K562 (cell line): Measurements from ENCODE around the gene KRTAP10-9. TPM values are rescaled to one million over a fixed set of nuclear protein-coding genes. Genes with fewer than 3 reads are reported as not detected.
A peak's percentile ranks its signal among the peaks of the same experiment; 100 is the strongest.

ENCODE experiments used
- ATAC-seq: fragments of 200-7000 bp; cut with Tn5 transposase; 3 replicates; pipeline ENCODE4 v1.9.1; 2020; ENCODE audit warnings: moderate library complexity
- BruUV-seq: library from RNA; stranded (reverse); fragments of 400-500 nt; replicated peaks from 2 replicates; lab custom pipeline; 2021; lab: Mats Ljungman, UMichigan
- CTCF ChIA-PET: fragments of 300-600 bp; formaldehyde crosslinking; extraction: SDS; loops from one replicate; lab custom pipeline; 2021; ENCODE audit warnings: low intra/inter-chr PET ratio; lab: Yijun Ruan, JAX
- POLR2A ChIA-PET: fragments of 300-600, 350-650 bp; sonication (Branson Sonifier 250); formaldehyde crosslinking; extraction: SDS; loops from one replicate; lab custom pipeline; 2021; ENCODE audit warnings: antibody characterized with exemption, inconsistent platforms; lab: Yijun Ruan, JAX
- DNase-seq, 4 experiments: peaks; one replicate each; pipeline versions ENCODE4 v3.0.0 to v3.0.0-alpha.2; 2011 to 2018; ENCODE audit warnings: low spot score in 3 of 4, mixed read lengths in 3 of 4; ENCODE audit errors: extremely low read depth in 1 of 4
- FAIRE-seq: peaks from 2 replicates; lab custom pipeline; 2011; peaks lifted over from hg19 to GRCh38; lab: Jason Lieb, UNC
- H2AFZ ChIP-seq: 2 replicates; pipeline ENCODE4 v1.6.0; 2011; ENCODE audit warnings: low read depth, low read length, control low read depth, inconsistent platforms
- H3K27ac ChIP-seq: fragments of 200-600 bp; 3 replicates; pipeline ENCODE4 v1.8.0; 2011; ENCODE audit warnings: low read depth, mild to moderate bottlenecking, control low read depth, inconsistent platforms, low read length, moderate library complexity, mixed read lengths; ENCODE audit errors: extremely low read depth
- H3K27me3 ChIP-seq, 2 experiments: fragments of 300-600 bp in 1 of 2; 2 replicates in 1 of 2; 3 replicates in 1 of 2; pipeline versions ENCODE4 v1.6.0 to v1.8.0; 2011; ENCODE audit warnings: inconsistent platforms in 2 of 2, low read length in 2 of 2, mild to moderate bottlenecking in 1 of 2, mixed read lengths in 1 of 2, moderate library complexity in 1 of 2; ENCODE audit not compliant: control insufficient read depth in 2 of 2, insufficient read depth in 2 of 2
- H3K36me3 ChIP-seq: fragments of 300-600 bp; 3 replicates; pipeline ENCODE4 v1.8.0; 2011; ENCODE audit warnings: mild to moderate bottlenecking, low read length, inconsistent platforms; ENCODE audit not compliant: control insufficient read depth, insufficient read depth
- H3K4me1 ChIP-seq, 2 experiments: fragments of 200-600 bp in 1 of 2; replicated peaks in 1 of 2; 2 replicates in 1 of 2; 3 replicates in 1 of 2; pipeline versions ENCODE4 v1.5.1 to v1.8.0; 2011; ENCODE audit warnings: inconsistent platforms in 2 of 2, low read length in 2 of 2, mild to moderate bottlenecking in 1 of 2, mixed read lengths in 1 of 2, moderate library complexity in 1 of 2; ENCODE audit not compliant: control insufficient read depth in 2 of 2, insufficient read depth in 2 of 2
- H3K4me2 ChIP-seq: 2 replicates; pipeline ENCODE4 v1.6.1; 2011; ENCODE audit warnings: low read length, control low read depth, inconsistent platforms, mixed read lengths; ENCODE audit not compliant: insufficient read depth
- H3K4me3 ChIP-seq: fragments of 200-600 bp; sonication (generic), shearing (Covaris generic); 2 replicates; pipeline ENCODE4 v1.5.1; 2016; ENCODE audit warnings: control low read depth, inconsistent platforms
- H3K79me2 ChIP-seq: fragments of 200-600 bp; 3 replicates; pipeline ENCODE4 v1.8.0; 2011; ENCODE audit warnings: low read length, inconsistent platforms; ENCODE audit not compliant: control insufficient read depth, insufficient read depth
- H3K9ac ChIP-seq, 2 experiments: 2 replicates each; pipeline versions ENCODE4 v1.6.0 to v1.6.1; 2011; ENCODE audit warnings: low read depth in 2 of 2, low read length in 2 of 2, control low read depth in 1 of 2, inconsistent platforms in 1 of 2, mild to moderate bottlenecking in 1 of 2, mixed read lengths in 1 of 2; ENCODE audit not compliant: insufficient read depth in 1 of 2
- H3K9me1 ChIP-seq: one replicate; pipeline ENCODE4 v1.6.0; 2011; ENCODE audit warnings: inconsistent platforms, mild to moderate bottlenecking, low read length, moderate library complexity; ENCODE audit not compliant: control insufficient read depth, insufficient read depth
- H3K9me3 ChIP-seq: replicated peaks from 2 replicates; pipeline ENCODE4 v1.5.1; 2011; ENCODE audit warnings: low read depth, low read length, inconsistent platforms; ENCODE audit not compliant: control insufficient read depth, insufficient read depth
- H4K20me1 ChIP-seq: replicated peaks from 2 replicates; pipeline ENCODE4 v1.6.1; 2011; ENCODE audit warnings: low read length, inconsistent platforms, mixed read lengths; ENCODE audit not compliant: control insufficient read depth, insufficient read depth
- BHLHE40 ChIP-seq: IDR thresholded peaks from 2 replicates; pipeline ENCODE4 v1.6.1; 2011; ENCODE audit warnings: low read length, improper control_type of control experiment
- DACH1 ChIP-seq: fragments of 450-650 bp; IDR thresholded peaks from 2 replicates; pipeline ENCODE4 v1.6.1; 2018; ENCODE audit not compliant: partially characterized antibody
- NBN ChIP-seq: fragments of 450-650 bp; IDR thresholded peaks from 2 replicates; pipeline ENCODE4 v1.6.1; 2016; ENCODE audit warnings: low read depth, mild to moderate bottlenecking
- RBM15 ChIP-seq: fragments of 200-400 bp; formaldehyde crosslinking; IDR thresholded peaks from 2 replicates; pipeline ENCODE4 v1.6.1; 2018; ENCODE audit warnings: mild to moderate bottlenecking, low read length, moderate library complexity; ENCODE audit not compliant: insufficient read depth
- WGBS: fragments of 100-300 bp; shearing (Covaris generic); methylation state at CpG from one replicate; pipeline ENCODE4 v1.1.6; 2016; ENCODE audit warnings: low coverage, mixed read lengths; ENCODE audit not compliant: insufficient coverage; ENCODE audit errors: missing lambda C conversion rate; 5-methylcytosine and 5-hydroxymethylcytosine counted together
- in situ Hi-C: fragments of 300-500 bp; cut with MboI; formaldehyde crosslinking; loops from 4 replicates; pipeline ENCODE4 v1.15.0; 2018; ENCODE audit warnings: inconsistent platforms, mixed read lengths
- intact Hi-C: fragments of 100-400 bp; cut with micrococcal nuclease; formaldehyde crosslinking; loops from 2 replicates; pipeline ENCODE4 v1.14.2; 2022
- polyA plus RNA-seq, 8 experiments: library from polyadenylated mRNA; depleted of rRNA in 4 of 8; stranded (reverse) in 5 of 8; unstranded in 3 of 8; fragments of >200 nt; fragmentation: Nextera tagmentation in 2 of 8; fragmentation: Illumina TruSeq in 1 of 8; extraction: Ambion mirVana in 2 of 8; extraction: Trizol in 1 of 8; gene quantifications; 2 replicates each; pipeline versions ENCODE4 v1.2.1 to v1.2.3, GENCODE V29; 2011 to 2014; ENCODE audit warnings: inconsistent platforms in 1 of 8, missing spikeins in 1 of 8
- total RNA-seq, 7 experiments: library from RNA; depleted of rRNA in 6 of 7; stranded (reverse); fragments of >200 nt in 6 of 7; fragmentation: Illumina TruSeq in 2 of 7; extraction: Trizol in 2 of 7; gene quantifications; 2 replicates each; pipeline versions ENCODE4 v1.2.1 to v1.2.3, GENCODE V29; 2011 to 2021; ENCODE audit warnings: low replicate concordance in 1 of 7
- TF ChIP-seq, protein P1 (sequence below): fragments of 450-650 bp; IDR thresholded peaks from 2 replicates; pipeline ENCODE4 v1.6.1; 2016; ENCODE audit warnings: mild to moderate bottlenecking, moderate library complexity

Gene KRTAP10-9
- total and polyA plus RNA-seq, 9 of the 15 experiments (the other 6 are each of a cell fraction or from before 2014, with no cell fraction given) = not detected

DNA sequence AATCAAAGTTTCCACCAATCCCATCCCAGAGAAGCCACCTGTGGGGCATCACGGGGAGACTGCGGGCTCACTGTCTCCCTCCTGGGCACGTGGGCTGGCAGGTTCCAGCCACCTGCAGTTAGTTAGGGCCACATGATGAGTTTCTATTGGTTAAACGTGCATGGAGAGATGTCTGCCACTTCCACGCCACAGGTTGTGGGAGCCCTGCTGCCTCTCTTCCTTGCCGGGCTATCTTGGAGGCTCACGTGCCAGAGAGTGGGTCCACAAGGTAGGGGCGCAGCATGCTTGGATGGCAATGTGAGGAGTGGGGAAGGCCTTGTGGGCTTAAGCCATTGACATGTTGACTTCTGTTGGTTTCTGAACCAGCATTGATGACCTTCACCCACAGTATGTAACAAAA is 23.0 kb upstream of the KRTAP10-9 start:
- TF ChIP-seq BHLHE40 (0 out of 2 replicates have a peak, but pooled peaks have one; percentile 14), RBM15 (no peak), NBN (no peak), DACH1 (no peak)
- TF ChIP-seq, protein P1, sequence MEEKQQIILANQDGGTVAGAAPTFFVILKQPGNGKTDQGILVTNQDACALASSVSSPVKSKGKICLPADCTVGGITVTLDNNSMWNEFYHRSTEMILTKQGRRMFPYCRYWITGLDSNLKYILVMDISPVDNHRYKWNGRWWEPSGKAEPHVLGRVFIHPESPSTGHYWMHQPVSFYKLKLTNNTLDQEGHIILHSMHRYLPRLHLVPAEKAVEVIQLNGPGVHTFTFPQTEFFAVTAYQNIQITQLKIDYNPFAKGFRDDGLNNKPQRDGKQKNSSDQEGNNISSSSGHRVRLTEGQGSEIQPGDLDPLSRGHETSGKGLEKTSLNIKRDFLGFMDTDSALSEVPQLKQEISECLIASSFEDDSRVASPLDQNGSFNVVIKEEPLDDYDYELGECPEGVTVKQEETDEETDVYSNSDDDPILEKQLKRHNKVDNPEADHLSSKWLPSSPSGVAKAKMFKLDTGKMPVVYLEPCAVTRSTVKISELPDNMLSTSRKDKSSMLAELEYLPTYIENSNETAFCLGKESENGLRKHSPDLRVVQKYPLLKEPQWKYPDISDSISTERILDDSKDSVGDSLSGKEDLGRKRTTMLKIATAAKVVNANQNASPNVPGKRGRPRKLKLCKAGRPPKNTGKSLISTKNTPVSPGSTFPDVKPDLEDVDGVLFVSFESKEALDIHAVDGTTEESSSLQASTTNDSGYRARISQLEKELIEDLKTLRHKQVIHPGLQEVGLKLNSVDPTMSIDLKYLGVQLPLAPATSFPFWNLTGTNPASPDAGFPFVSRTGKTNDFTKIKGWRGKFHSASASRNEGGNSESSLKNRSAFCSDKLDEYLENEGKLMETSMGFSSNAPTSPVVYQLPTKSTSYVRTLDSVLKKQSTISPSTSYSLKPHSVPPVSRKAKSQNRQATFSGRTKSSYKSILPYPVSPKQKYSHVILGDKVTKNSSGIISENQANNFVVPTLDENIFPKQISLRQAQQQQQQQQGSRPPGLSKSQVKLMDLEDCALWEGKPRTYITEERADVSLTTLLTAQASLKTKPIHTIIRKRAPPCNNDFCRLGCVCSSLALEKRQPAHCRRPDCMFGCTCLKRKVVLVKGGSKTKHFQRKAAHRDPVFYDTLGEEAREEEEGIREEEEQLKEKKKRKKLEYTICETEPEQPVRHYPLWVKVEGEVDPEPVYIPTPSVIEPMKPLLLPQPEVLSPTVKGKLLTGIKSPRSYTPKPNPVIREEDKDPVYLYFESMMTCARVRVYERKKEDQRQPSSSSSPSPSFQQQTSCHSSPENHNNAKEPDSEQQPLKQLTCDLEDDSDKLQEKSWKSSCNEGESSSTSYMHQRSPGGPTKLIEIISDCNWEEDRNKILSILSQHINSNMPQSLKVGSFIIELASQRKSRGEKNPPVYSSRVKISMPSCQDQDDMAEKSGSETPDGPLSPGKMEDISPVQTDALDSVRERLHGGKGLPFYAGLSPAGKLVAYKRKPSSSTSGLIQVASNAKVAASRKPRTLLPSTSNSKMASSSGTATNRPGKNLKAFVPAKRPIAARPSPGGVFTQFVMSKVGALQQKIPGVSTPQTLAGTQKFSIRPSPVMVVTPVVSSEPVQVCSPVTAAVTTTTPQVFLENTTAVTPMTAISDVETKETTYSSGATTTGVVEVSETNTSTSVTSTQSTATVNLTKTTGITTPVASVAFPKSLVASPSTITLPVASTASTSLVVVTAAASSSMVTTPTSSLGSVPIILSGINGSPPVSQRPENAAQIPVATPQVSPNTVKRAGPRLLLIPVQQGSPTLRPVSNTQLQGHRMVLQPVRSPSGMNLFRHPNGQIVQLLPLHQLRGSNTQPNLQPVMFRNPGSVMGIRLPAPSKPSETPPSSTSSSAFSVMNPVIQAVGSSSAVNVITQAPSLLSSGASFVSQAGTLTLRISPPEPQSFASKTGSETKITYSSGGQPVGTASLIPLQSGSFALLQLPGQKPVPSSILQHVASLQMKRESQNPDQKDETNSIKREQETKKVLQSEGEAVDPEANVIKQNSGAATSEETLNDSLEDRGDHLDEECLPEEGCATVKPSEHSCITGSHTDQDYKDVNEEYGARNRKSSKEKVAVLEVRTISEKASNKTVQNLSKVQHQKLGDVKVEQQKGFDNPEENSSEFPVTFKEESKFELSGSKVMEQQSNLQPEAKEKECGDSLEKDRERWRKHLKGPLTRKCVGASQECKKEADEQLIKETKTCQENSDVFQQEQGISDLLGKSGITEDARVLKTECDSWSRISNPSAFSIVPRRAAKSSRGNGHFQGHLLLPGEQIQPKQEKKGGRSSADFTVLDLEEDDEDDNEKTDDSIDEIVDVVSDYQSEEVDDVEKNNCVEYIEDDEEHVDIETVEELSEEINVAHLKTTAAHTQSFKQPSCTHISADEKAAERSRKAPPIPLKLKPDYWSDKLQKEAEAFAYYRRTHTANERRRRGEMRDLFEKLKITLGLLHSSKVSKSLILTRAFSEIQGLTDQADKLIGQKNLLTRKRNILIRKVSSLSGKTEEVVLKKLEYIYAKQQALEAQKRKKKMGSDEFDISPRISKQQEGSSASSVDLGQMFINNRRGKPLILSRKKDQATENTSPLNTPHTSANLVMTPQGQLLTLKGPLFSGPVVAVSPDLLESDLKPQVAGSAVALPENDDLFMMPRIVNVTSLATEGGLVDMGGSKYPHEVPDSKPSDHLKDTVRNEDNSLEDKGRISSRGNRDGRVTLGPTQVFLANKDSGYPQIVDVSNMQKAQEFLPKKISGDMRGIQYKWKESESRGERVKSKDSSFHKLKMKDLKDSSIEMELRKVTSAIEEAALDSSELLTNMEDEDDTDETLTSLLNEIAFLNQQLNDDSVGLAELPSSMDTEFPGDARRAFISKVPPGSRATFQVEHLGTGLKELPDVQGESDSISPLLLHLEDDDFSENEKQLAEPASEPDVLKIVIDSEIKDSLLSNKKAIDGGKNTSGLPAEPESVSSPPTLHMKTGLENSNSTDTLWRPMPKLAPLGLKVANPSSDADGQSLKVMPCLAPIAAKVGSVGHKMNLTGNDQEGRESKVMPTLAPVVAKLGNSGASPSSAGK = no peak
- POLR2A ChIA-PET = interaction anchor here (0.6 kb wide), 1 partner anchor 11 kb away, joined by 3 read pairs; no protein-coding TSS in a partner anchor
- H3K9ac ChIP-seq = no peak overlapping the region
- H3K4me3 ChIP-seq = no peak overlapping the region
- no peaks in the 10 kb centered on the region for H4K20me1 ChIP-seq
- in situ Hi-C loops = no loop called here
- H3K36me3 ChIP-seq = no peaks in the 10 kb centered on the region
- FAIRE-seq = no peak
- no peak for ATAC-seq
- no peak overlapping the region for H3K4me2 ChIP-seq
- no peaks in the 10 kb centered on the region; the same call in 1 of the 2 replicates for H3K9me3 ChIP-seq
- H3K4me1 ChIP-seq = peaks cover 0 to 16% of the 10 kb centered on the region in 2 experiments; a peak in 1 of 5 replicates
- H3K27me3 ChIP-seq = peaks cover 9 to 43% of the 10 kb centered on the region in 2 experiments; a peak in 4 of 5 replicates
- intact Hi-C loops = no loop called here
- H3K9me1 ChIP-seq = no peaks in the 10 kb centered on the region
- CTCF ChIA-PET = no interaction called here
- no peak overlapping the region for H2AFZ ChIP-seq
- BruUV-seq = no TSS peak
- no peaks in the 10 kb centered on the region for H3K79me2 ChIP-seq
- H3K27ac ChIP-seq = no peak overlapping the region
- DNase-seq = no peak
- 0% methylated on average over 8 of the region's 8 CpGs for WGBS
